HTERT RPE-1 (cell line): ENCODE measurements around the gene ADAM33.

Experiments used
- in situ Hi-C: fragments of 300-500 bp; cut with MboI; formaldehyde crosslinking; loops from 4 replicates; pipeline ENCODE4 v1.14.3; 2020; ENCODE audit warnings: low sequenced_read_pairs

Gene ADAM33

GRCh38 chr20:3652221-3652620 is 29.6 kb downstream of the ADAM33 start:
- in situ Hi-C loops, result no loop called here

GRCh38 chr20:3651204-3651962 is 30.4 kb downstream of the ADAM33 start:
- in situ Hi-C loops, result no loop called here

- in situ Hi-C loops, result no loop called here
Observed at GRCh38 chr20:3648951-3649350, 32.9 kb downstream of the ADAM33 start.

- in situ Hi-C loops, result no loop called here
Observed at GRCh38 chr20:3647473-3647872, 34.3 kb downstream of the ADAM33 start.

DNA sequence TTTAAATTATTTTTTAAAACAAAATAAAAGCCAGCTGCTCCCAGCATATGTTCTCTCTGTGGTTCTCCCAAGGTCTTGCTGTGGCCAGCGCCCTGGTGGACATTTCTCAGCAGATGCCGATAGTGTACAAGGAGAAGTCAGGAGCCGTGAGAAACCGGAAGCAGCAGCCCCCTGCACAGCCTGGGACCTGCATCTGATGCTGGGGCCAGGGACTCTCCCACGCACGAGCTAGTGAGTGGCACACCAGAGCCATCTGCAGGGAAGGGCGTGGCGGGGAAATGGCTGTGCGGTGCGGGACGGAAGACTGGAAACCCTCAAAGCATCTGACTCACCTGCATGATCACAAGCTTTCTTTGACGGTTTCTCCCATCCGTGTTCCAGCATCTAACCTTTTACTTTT is 35.2 kb downstream of the ADAM33 start:
- in situ Hi-C loops, result no loop called here

DNA sequence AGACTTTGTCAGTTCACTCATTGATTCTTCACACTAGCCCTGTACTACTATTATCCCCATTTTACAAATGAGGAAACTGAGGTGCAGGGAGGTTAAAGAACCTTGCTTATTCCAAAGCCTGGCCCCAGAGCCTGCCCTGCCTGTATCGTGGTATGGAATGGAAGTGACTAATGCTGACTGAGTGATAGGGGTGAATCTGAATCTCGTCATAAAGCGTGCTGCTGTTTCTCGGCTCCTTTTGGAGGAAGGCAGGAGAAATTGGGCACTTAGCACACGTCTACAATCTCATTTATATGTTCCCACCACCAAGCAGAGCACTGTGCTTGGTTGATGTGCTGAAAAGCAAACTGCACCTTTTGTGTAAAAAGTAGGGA is 35.8 kb downstream of the ADAM33 start:
- in situ Hi-C loops, result no loop called here

DNA sequence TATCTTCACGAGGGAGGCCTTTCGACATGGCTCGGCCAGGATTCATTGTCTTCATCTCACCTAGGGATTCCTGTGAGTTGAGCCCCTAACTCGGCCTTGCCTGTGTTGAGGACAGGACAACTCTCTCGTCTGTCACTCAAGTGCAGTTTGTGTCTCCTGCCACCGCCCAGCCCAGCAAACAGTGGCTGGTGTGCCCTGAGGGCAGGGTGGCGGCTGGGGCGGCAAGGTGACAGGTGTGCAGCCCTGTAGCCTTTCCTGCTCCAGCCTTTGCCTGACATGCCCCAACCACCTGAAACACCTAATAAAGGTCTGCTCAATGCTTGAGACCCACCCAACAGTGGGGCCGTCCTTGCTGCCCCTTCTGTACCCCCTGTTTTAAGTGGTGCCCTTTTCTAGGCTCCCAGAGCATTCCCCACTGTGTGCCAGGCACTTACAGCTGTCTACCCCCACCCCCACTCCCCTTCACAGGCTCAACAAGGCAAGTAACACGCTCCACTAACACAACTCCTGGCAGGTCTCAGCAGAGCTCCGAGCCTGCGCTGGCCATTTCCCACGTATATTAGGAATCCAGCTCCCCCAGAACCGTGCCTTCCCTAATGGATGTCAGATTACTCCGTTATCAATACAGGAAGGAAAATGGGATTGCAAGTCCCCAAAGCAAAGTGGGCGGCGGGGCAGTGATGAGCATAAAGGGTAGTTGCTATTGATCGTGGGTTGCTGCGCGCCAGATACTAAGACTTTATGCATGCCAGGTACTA is 36.3 kb downstream of the ADAM33 start:
- in situ Hi-C loops, result no loop called here

- in situ Hi-C loops, result no loop called here
Observed at GRCh38 chr20:3640259-3640658, 41.6 kb downstream of the ADAM33 start.

GRCh38 chr20:3635346-3635745 is 46.5 kb downstream of the ADAM33 start:
- in situ Hi-C loops, result no loop called here

DNA sequence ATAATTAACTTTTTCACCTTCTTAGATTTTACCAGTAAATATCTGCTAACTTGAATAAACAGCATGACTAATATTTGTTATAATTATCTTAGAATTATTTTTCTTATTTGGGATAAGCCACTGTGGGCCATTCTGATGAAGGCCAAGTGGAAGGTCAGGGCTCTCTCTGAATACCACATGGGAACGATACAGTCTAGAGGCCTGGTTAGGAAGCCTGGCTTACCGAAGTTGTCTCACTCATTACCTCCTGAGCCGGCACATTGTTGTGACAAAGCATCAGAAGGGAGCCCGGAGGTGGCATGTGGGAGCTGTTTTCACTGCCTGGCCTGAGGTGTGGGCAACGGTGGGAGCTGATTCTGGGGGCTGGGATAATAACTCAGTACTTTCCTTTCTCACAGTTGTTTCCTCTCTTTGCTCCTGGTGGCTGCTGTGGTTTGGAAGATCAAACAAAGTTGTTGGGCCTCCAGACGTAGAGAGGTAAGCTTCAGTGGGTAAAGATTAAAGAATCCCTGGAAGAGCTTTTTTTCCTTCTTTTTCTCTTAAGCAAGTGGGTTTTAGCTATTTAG is 47.8 kb downstream of the ADAM33 start:
- in situ Hi-C loops, result no loop called here

DNA sequence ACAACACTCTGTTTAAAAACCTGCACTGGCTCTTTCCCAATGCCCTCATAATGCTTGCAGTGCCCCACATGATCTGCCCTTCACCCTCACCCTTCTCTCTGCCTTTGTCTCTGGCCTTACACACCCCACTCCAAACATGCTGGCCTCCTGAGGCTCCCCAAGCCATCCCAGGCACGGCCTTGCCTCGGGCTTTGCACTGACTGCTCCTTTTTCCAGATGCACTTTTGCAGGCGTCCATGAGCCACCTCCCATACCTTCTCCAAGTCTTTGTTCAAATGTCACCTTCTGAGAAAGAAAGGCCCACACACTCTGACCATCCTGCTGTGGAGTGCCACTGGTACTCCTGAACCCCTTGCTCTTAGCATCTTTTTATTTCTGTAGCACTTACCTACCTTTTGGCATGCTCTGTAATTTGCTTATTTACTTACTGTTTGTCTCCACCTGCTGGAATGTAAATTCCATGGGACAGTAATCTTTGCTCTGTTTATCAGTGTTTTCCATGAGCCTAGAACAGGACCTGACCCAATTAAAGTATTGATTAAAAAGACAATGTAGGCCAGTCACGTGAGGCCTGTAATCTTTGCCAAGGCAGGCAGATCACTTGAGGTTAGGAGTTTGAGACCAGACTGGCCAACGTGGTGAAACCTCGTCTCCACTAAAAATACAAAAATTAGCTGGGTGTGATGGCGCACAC is 49.4 kb downstream of the ADAM33 start:
- in situ Hi-C loops, result no loop called here

DNA sequence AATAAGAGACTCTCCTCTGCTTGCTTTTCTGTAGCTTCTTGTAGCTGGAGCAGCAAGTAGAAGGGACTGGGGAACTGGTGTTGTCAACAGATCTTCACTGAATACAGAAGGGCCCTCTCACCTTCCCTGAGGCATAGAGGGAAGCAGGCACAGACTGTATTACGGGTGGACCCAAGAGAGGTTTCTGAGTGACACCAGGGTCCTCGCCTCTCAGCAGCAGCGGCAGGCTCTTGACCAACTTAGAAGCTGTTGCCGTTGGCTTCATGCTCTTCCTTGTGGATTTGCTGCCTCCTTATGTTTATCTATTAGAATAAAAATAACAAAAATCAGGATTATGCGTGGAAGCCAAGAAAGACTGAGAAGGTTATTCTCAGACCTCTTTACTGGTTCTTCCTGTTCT is 50.3 kb downstream of the ADAM33 start:
- in situ Hi-C loops, result no loop called here

- in situ Hi-C loops, result no loop called here
Observed at GRCh38 chr20:3630429-3630828, 51.4 kb downstream of the ADAM33 start.

DNA sequence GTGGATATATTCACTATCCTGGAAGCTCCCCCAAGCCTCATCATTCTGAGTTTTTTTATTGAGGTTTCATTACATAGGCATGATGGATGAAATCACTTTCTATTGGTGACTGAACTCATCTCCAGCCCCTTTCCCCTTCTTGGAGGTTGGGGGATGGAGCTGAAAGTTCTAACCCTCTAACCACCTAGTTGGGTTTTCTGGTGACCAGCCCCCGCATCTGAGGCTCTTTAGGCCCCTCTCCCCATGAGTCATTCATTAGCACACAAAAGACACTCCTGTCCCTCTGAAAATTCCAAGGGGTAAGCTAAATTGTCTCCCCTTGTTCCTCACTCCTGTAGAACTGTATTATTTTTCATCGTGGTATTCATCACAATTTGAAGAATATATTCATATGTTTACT is 51.9 kb downstream of the ADAM33 start:
- in situ Hi-C loops, result no loop called here

DNA sequence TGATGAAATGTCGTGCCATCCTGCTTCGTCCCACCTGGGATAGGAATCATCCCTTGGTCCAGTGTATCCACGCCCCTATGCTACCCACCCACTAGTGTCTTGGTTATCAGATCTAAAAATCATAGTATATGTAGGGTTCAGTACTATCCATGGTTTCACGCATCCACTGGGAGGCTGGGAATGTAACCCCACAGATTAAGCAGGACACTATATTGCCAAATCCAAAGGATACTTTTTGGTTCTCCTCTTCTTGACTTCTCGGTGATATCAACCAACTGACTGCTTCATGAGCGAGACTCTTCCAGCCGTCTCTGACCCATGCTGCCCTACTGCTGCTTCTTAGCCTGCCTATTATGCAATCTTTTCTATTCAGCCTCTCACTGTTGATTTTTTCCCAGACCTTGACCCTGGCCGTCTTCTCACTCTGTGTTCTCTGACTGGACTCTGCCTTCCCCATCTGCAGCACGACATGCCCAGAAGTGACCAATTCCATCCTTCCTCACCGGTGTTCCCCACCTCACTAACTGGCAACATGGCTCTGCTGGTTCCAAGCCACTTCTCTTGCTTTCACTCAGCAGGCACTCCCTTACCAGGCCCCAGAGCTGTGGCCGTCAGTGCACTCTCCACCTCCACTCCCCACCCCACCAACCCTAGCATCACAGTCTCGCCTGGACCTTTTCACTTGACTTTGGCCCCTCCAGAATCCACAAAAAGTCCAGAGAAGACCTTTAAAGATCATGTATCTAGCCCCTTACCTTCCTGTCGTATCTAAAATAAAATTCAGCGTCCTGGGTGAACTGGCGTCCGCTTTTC is 53.1 kb downstream of the ADAM33 start:
- in situ Hi-C loops, result no loop called here

DNA sequence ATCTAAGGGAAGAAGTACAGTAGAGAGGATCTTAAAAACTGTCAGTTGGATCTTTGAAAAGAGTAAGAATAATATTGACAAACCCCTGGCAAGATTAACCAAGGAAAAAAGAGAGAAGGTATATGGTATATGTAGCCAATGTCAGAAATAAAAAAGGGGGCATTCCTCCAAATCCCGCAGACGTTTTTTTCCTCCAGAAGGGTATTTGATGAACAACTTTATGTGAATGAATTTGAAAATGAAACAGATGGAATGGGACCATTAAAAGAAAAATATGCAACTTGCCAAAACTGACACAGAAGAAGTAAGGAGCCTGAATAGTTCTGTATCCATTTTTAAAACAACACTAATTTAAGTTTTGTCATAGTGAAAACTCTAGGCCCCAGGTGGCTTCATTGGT is 54.3 kb downstream of the ADAM33 start:
- in situ Hi-C loops, result no loop called here

GRCh38 chr20:3622406-3622805 is 59.4 kb downstream of the ADAM33 start:
- in situ Hi-C loops, result no loop called here

- in situ Hi-C loops, result no loop called here
Observed at GRCh38 chr20:3621111-3621510, 60.7 kb downstream of the ADAM33 start.
